ENCODE results near the gene DZIP1L. TPM values are rescaled to one million over a fixed set of nuclear protein-coding genes. Genes with fewer than 3 reads are reported as not detected.

DZIP1L gene
- total RNA-seq, 1 donor from 2014 or later = 2.4 TPM

GRCh38 chr3:138030734-138031280, 84.6 kb downstream of the DZIP1L start:
- ATAC-seq = no peak

GRCh38 chr3:138027821-138028220, 87.6 kb downstream of the DZIP1L start:
- no peak for ATAC-seq

GRCh38 chr3:138025553-138025952, 89.9 kb downstream of the DZIP1L start:
- no peak for ATAC-seq

- ATAC-seq = no peak
These were observed 91.7 kb downstream of the DZIP1L start for GRCh38 chr3:138023754-138024153.

- no peak for ATAC-seq
These were observed 95.9 kb downstream of the DZIP1L start for GRCh38 chr3:138019281-138020069.

- ATAC-seq = no peak
These were observed 99.3 kb downstream of the DZIP1L start for GRCh38 chr3:138016065-138016464.

GRCh38 chr3:138012526-138012925, 102.9 kb downstream of the DZIP1L start:
- no peak for ATAC-seq

Other genes with a start within 250 kb of the DZIP1L start
- not detected for gene CLDN18, start 105.4 kb downstream of the DZIP1L start, total RNA-seq
- gene A4GNT, start 16.8 kb upstream of the DZIP1L start, total RNA-seq = not detected
- 7.3 TPM for gene DBR1, start 59.3 kb upstream of the DZIP1L start, total RNA-seq
- 23.1 TPM for gene ARMC8, start 71.7 kb upstream of the DZIP1L start, total RNA-seq
- not detected for gene NME9, start 214.2 kb upstream of the DZIP1L start, total RNA-seq
- 1.6 TPM for gene MRAS, start 233.0 kb upstream of the DZIP1L start, total RNA-seq

Measured in esophagus mucosa (tissue), 1 donor.